Measurements from ENCODE around the gene BTAF1.

DNA sequence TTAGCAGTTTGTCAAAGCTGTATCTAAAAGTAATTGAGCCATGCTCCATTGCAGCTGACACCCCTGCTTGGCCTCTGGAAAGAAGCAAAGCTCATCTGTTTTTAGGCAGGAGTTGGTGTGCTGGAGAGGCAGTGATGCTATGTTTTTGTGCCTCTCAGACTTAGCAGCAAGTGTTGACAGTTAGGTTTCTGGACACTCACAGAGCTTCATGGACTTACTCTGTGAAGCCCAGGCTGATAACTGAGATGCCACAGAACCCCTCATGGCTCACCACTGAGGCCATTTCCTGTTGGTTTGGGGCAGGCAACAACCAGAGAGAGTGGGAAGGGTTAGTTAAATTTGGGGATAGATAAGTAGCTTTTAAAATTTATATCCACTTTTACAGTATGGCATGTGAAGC is 59.8 kb downstream of the BTAF1 start:
- TF ChIP-seq, protein P1, sequence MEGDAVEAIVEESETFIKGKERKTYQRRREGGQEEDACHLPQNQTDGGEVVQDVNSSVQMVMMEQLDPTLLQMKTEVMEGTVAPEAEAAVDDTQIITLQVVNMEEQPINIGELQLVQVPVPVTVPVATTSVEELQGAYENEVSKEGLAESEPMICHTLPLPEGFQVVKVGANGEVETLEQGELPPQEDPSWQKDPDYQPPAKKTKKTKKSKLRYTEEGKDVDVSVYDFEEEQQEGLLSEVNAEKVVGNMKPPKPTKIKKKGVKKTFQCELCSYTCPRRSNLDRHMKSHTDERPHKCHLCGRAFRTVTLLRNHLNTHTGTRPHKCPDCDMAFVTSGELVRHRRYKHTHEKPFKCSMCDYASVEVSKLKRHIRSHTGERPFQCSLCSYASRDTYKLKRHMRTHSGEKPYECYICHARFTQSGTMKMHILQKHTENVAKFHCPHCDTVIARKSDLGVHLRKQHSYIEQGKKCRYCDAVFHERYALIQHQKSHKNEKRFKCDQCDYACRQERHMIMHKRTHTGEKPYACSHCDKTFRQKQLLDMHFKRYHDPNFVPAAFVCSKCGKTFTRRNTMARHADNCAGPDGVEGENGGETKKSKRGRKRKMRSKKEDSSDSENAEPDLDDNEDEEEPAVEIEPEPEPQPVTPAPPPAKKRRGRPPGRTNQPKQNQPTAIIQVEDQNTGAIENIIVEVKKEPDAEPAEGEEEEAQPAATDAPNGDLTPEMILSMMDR (IDR thresholded peaks at IDR 0.05; ENCODE audit: insufficient read depth, low read length) = no peak
- TF ChIP-seq GABPA (IDR thresholded peaks at IDR 0.05; ENCODE audit: low read depth) = no peak
- TF ChIP-seq POLR2AphosphoS5 (IDR thresholded peaks at IDR 0.05; ENCODE audit: low read depth) = no peak
- no peak for TF ChIP-seq SPI1 (IDR thresholded peaks at IDR 0.05; ENCODE audit: borderline replicate concordance, low read depth)
- TF ChIP-seq, protein P2, sequence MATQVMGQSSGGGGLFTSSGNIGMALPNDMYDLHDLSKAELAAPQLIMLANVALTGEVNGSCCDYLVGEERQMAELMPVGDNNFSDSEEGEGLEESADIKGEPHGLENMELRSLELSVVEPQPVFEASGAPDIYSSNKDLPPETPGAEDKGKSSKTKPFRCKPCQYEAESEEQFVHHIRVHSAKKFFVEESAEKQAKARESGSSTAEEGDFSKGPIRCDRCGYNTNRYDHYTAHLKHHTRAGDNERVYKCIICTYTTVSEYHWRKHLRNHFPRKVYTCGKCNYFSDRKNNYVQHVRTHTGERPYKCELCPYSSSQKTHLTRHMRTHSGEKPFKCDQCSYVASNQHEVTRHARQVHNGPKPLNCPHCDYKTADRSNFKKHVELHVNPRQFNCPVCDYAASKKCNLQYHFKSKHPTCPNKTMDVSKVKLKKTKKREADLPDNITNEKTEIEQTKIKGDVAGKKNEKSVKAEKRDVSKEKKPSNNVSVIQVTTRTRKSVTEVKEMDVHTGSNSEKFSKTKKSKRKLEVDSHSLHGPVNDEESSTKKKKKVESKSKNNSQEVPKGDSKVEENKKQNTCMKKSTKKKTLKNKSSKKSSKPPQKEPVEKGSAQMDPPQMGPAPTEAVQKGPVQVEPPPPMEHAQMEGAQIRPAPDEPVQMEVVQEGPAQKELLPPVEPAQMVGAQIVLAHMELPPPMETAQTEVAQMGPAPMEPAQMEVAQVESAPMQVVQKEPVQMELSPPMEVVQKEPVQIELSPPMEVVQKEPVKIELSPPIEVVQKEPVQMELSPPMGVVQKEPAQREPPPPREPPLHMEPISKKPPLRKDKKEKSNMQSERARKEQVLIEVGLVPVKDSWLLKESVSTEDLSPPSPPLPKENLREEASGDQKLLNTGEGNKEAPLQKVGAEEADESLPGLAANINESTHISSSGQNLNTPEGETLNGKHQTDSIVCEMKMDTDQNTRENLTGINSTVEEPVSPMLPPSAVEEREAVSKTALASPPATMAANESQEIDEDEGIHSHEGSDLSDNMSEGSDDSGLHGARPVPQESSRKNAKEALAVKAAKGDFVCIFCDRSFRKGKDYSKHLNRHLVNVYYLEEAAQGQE (IDR thresholded peaks at IDR 0.05; ENCODE audit: insufficient replicate concordance, low read depth) = no peak

All from HL-60 (cell line).